Lung (tissue), 12 donors: Measurements from ENCODE around the gene TBC1D22A. TPM values are rescaled to one million over a fixed set of nuclear protein-coding genes. Genes with fewer than 3 reads are reported as not detected.

Source experiments
- ATAC-seq: fragments of 200-7000 bp; cut with Tn5 transposase; one replicate; pipeline ENCODE4 v1.9.1; 2020; ENCODE audit warnings: moderate number of reproducible peaks; ENCODE audit not compliant: insufficient read depth, low FRiP score
- DNase-seq, 3 donors: peaks; one replicate each; pipeline ENCODE4 v3.0.0-alpha.2; 2013 to 2017
- H3K27ac ChIP-seq, 2 donors: one replicate each; pipeline ENCODE4 v1.5.1; 2013; ENCODE audit warnings: mild to moderate bottlenecking in 2 of 2, moderate library complexity in 2 of 2, control low read depth in 1 of 2, inconsistent platforms in 1 of 2, low read depth in 1 of 2, low read length in 1 of 2
- H3K27me3 ChIP-seq, 3 donors: one replicate each; pipeline ENCODE4 v1.5.1; 2013; ENCODE audit warnings: low read length in 2 of 3; ENCODE audit not compliant: control insufficient read depth in 3 of 3, insufficient read depth in 3 of 3
- H3K36me3 ChIP-seq, 4 donors: one replicate each; pipeline ENCODE4 v1.5.1; 2013; ENCODE audit warnings: low read length in 4 of 4, mild to moderate bottlenecking in 1 of 4, moderate library complexity in 1 of 4; ENCODE audit not compliant: control insufficient read depth in 4 of 4, insufficient read depth in 4 of 4
- H3K4me1 ChIP-seq, 5 donors: one replicate each; pipeline ENCODE4 v1.5.1; 2013; ENCODE audit warnings: low read length in 5 of 5, mild to moderate bottlenecking in 2 of 5, moderate library complexity in 1 of 5; ENCODE audit not compliant: control insufficient read depth in 5 of 5, insufficient read depth in 5 of 5
- H3K4me3 ChIP-seq: one replicate; pipeline ENCODE4 v1.5.1; 2013; ENCODE audit warnings: mild to moderate bottlenecking, control low read depth, moderate library complexity
- H3K9ac ChIP-seq, 2 donors: one replicate each; pipeline ENCODE4 v1.5.1; 2013; ENCODE audit warnings: low read length in 2 of 2, control low read depth in 1 of 2; ENCODE audit not compliant: insufficient read depth in 1 of 2
- H3K9me3 ChIP-seq, 4 donors: one replicate each; pipeline ENCODE4 v1.5.1; 2013; ENCODE audit warnings: low read length in 3 of 4, mild to moderate bottlenecking in 1 of 4, moderate library complexity in 1 of 4; ENCODE audit not compliant: control insufficient read depth in 4 of 4, insufficient read depth in 3 of 4
- WGBS, 2 donors: extraction: QIAGEN DNeasy Blood & Tissue Kit; methylation state at CpG; one replicate each; pipeline ENCODE4 v1.1.7; 2013; 5-methylcytosine and 5-hydroxymethylcytosine counted together
- polyA plus RNA-seq, 2 donors: library from polyadenylated mRNA; stranded (reverse); fragments of 200-250 nt; gene quantifications; one replicate each; pipeline ENCODE4 v1.2.1, GENCODE V29; 2013
- total RNA-seq, 2 donors: library from RNA; depleted of rRNA in 1 of 2; stranded (reverse); fragments of >200 nt in 1 of 2; gene quantifications; one replicate each; pipeline ENCODE4 v1.2.1, GENCODE V29; 2014 to 2021
- TF ChIP-seq, protein P1 (sequence below): IDR thresholded peaks from 2 replicates; pipeline ENCODE4 v1.5.1; 2012; ENCODE audit warnings: mild to moderate bottlenecking; ENCODE audit errors: control extremely low read depth, extremely low read depth
- donor health status: control.
- donor health status: control.
- donor health status: Bipolar disorder and iron deficiency.
- donor health status: healthy.
- donor health status: DM: yes; HTN: yes; CAD: no.

TBC1D22A gene
- total and polyA plus RNA-seq, 4 donors, result 20.2 to 38.4 (median 21.0) TPM

DNA sequence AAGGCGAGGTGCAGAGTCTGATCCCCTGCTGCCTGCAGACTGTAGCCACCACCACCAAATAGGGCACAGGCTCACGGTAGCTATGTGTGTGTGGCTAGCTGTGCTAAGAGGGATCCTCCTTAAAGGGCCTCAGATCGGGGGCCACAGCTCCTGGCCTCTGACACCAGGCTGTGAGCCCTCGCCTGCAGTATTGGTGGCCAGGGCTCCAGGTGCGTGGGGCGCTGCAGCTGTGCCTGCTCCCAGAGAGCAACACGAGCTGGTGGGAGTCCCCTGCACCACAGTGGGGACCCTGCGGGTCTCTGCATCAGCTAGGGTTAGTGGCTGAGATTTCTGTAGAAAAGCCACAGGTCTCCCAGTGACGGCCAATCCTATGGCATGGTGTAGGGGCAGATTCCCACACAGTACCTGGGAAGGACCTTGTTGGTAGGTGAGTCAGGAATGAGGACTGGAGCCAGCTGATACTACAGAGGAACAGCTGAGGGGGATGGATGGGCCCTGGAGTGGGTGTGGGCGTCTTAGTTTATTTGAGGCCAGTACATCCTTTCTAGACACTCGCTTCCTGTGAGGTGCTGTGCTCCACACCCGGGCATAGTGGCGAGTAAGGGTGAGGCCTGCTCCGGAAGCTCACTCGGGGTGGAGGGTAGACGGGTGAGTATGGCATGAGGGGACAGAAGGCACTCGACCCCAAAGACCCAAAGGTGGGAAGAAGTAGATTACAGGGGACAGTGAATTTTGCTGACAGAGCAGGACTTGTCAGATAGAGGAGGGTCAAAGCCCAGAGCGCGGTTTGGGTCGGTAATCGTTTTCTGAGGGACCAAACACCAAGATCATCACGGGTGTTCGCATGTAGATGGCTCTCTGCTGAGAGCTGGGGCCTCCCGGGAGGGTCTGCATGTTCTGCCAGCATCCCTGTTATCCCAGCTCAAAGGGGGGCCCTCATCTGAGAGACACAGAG lies 212.5 kb downstream of the TBC1D22A start:
- TF ChIP-seq, protein P1, sequence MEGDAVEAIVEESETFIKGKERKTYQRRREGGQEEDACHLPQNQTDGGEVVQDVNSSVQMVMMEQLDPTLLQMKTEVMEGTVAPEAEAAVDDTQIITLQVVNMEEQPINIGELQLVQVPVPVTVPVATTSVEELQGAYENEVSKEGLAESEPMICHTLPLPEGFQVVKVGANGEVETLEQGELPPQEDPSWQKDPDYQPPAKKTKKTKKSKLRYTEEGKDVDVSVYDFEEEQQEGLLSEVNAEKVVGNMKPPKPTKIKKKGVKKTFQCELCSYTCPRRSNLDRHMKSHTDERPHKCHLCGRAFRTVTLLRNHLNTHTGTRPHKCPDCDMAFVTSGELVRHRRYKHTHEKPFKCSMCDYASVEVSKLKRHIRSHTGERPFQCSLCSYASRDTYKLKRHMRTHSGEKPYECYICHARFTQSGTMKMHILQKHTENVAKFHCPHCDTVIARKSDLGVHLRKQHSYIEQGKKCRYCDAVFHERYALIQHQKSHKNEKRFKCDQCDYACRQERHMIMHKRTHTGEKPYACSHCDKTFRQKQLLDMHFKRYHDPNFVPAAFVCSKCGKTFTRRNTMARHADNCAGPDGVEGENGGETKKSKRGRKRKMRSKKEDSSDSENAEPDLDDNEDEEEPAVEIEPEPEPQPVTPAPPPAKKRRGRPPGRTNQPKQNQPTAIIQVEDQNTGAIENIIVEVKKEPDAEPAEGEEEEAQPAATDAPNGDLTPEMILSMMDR, result no peak
- no peak for ATAC-seq
- no peak for DNase-seq
- Histone ChIP-seq H3K27ac (no peak overlapping the region), H3K36me3 (peaks cover 0 to 15% (median 3%) of the 10 kb centered on the region in 4 donors), H3K4me1 (peaks cover 6 to 39% (median 14%) of the 10 kb centered on the region in 5 donors), H3K9ac (no peak overlapping the region), H3K9me3 (no peaks in the 10 kb centered on the region), H3K4me3 (no peak overlapping the region), H3K27me3 (no peaks in the 10 kb centered on the region)
- WGBS, 2 donors, result 88 to 93% methylated on average over 24 of the region's 24 CpGs

DNA sequence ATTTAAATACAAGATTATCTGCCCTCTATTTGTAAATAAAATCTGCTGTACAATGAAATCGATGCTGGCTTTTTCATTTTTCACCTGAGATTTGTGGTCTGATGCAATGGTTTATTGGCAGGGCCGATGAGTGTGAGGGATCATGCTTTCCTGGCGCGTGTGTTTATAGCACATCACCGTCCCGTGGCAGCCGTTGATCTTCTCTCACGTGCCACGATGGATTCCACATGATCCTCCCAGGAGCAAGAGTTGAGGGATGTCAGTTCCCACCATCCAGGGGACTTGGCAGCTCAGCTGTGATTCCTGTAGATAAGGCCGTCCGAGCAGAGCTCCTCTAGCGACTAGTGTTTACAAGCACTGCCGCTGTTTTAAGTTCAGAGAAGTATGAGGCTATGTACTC lies 213.7 kb downstream of the TBC1D22A start:
- H3K4me1 ChIP-seq, result peaks cover 6 to 32% (median 13%) of the 10 kb centered on the region in 5 donors
- no peak overlapping the region for H3K9ac ChIP-seq
- no peaks in the 10 kb centered on the region for H3K27me3 ChIP-seq
- no peak for ATAC-seq
- TF ChIP-seq, protein P1, result no peak
- no peak for DNase-seq
- H3K4me3 ChIP-seq, result no peak overlapping the region
- 86 to 87% methylated on average over 13 of the region's 13 CpGs for WGBS, 2 donors
- no peak overlapping the region for H3K27ac ChIP-seq
- no peaks in the 10 kb centered on the region for H3K9me3 ChIP-seq
- H3K36me3 ChIP-seq, result peaks cover 0 to 15% (median 3%) of the 10 kb centered on the region in 4 donors

GRCh38 chr22:46976598-46976997 lies 214.1 kb downstream of the TBC1D22A start:
- TF ChIP-seq, protein P1, result no peak
- Histone ChIP-seq H3K27me3 (no peaks in the 10 kb centered on the region), H3K4me1 (peaks cover 6 to 27% (median 9%) of the 10 kb centered on the region in 5 donors), H3K36me3 (peaks cover 0 to 15% (median 3%) of the 10 kb centered on the region in 4 donors), H3K27ac (no peak overlapping the region), H3K9ac (no peak overlapping the region), H3K9me3 (no peaks in the 10 kb centered on the region), H3K4me3 (no peak overlapping the region)
- ATAC-seq (no peak), DNase-seq (no peak)
- 78 to 93% methylated on average over 10 of the region's 10 CpGs for WGBS, 2 donors
